Cerebellar cortex (tissue), 1 donor: ENCODE measurements around the gene FRMD5.

Experiments
- DNase-seq: peaks from one replicate; pipeline ENCODE4 v3.0.0-alpha.2; 2015; ENCODE audit warnings: low spot score

The FRMD5 gene

GRCh38 chr15:44093836-44094235 lies 101.2 kb downstream of the FRMD5 start:
- no peak for DNase-seq

- DNase-seq, result no peak
Observed at GRCh38 chr15:44092221-44092620, 102.8 kb downstream of the FRMD5 start.

GRCh38 chr15:44087578-44088465 lies 107.2 kb downstream of the FRMD5 start:
- no peak for DNase-seq

GRCh38 chr15:44084770-44085169 lies 110.3 kb downstream of the FRMD5 start:
- DNase-seq, result no peak

- no peak for DNase-seq
Observed at GRCh38 chr15:44084171-44084570, 110.9 kb downstream of the FRMD5 start.

- peak; percentile 11 for DNase-seq
Observed at GRCh38 chr15:44082558-44083157, 112.4 kb downstream of the FRMD5 start.

GRCh38 chr15:44081026-44082013 lies 113.8 kb downstream of the FRMD5 start:
- peak; percentile 27 for DNase-seq

- DNase-seq, result no peak
Observed at GRCh38 chr15:44075535-44075934, 119.5 kb downstream of the FRMD5 start.

- no peak for DNase-seq
Observed at GRCh38 chr15:44069489-44069888, 125.6 kb downstream of the FRMD5 start.

- DNase-seq, result no peak
Observed at GRCh38 chr15:44068347-44068746, 126.7 kb downstream of the FRMD5 start.

GRCh38 chr15:44066211-44066827 lies 128.8 kb downstream of the FRMD5 start:
- DNase-seq, result peak; percentile 59

GRCh38 chr15:44064706-44065105 lies 130.4 kb downstream of the FRMD5 start:
- DNase-seq, result no peak

- DNase-seq, result no peak
Observed at GRCh38 chr15:44058126-44058525, 136.9 kb downstream of the FRMD5 start.

GRCh38 chr15:44045661-44046060 lies 149.4 kb downstream of the FRMD5 start:
- no peak for DNase-seq

GRCh38 chr15:44045217-44045616 lies 149.9 kb downstream of the FRMD5 start:
- no peak for DNase-seq

- DNase-seq, result no peak
Observed at GRCh38 chr15:44038755-44039191, 156.3 kb downstream of the FRMD5 start.

- peak; percentile 10 for DNase-seq
Observed at GRCh38 chr15:44035781-44036699, 159.0 kb downstream of the FRMD5 start.

- DNase-seq, result peak; percentile 75
Observed at GRCh38 chr15:44034933-44035624, 160.0 kb downstream of the FRMD5 start.

- no peak for DNase-seq
Observed at GRCh38 chr15:44034334-44034733, 160.7 kb downstream of the FRMD5 start.

- no peak for DNase-seq
Observed at GRCh38 chr15:44033894-44034293, 161.2 kb downstream of the FRMD5 start.
